Skeletal muscle satellite cell (primary cell): ENCODE data around the gene AGBL4. TPM values are rescaled to one million over a fixed set of nuclear protein-coding genes. Genes with fewer than 3 reads are reported as not detected.
A peak's percentile ranks its signal among the peaks of the same experiment; 100 is the strongest.
"Not testable (repeated sequence)": the region's sequence is repeated elsewhere in the genome, so short reads cannot be mapped to it uniquely, and the experiment has no call there.

Source experiments
- H3K27me3 ChIP-seq: 2 replicates; pipeline ENCODE4 v1.7.0; 2013; ENCODE audit warnings: low read length; ENCODE audit not compliant: control insufficient read depth, insufficient read depth
- H3K36me3 ChIP-seq: 2 replicates; pipeline ENCODE4 v1.7.0; 2013; ENCODE audit warnings: mild to moderate bottlenecking, control low read depth, low read length; ENCODE audit not compliant: insufficient read depth
- H3K4me1 ChIP-seq: 2 replicates; pipeline ENCODE4 v1.7.0; 2013; ENCODE audit warnings: low read length; ENCODE audit not compliant: control insufficient read depth, insufficient read depth
- H3K4me2 ChIP-seq: 2 replicates; pipeline ENCODE4 v1.7.0; 2013; ENCODE audit warnings: mild to moderate bottlenecking, low read length
- H3K4me3 ChIP-seq: 2 replicates; pipeline ENCODE4 v1.7.0; 2013; ENCODE audit warnings: low read length
- H3K9ac ChIP-seq: 2 replicates; pipeline ENCODE4 v1.7.0; 2013; ENCODE audit warnings: mild to moderate bottlenecking, low read depth, low read length, moderate library complexity
- H3K9me3 ChIP-seq: replicated peaks from 2 replicates; pipeline ENCODE4 v1.7.0; 2013; ENCODE audit warnings: mild to moderate bottlenecking, control low read depth, low read length
- total RNA-seq: library from RNA; depleted of rRNA; stranded (reverse); fragments of >200 nt; gene quantifications from 2 replicates; pipeline ENCODE4 v1.2.3, GENCODE V29; 2012; rRNA removed

The AGBL4 gene
- total RNA-seq = not detected in 2 replicates

GRCh38 chr1:50023292-50024159 lies at the start of gene AGBL4:
Gene AGBL4 (minus strand): TSS chr1:50023954.
- Histone ChIP-seq H3K36me3 (no peaks in the 10 kb centered on the region), H3K4me1 (no peaks in the 10 kb centered on the region), H3K27me3 (no peaks in the 10 kb centered on the region), H3K9ac (peak within 1 kb of the TSS; percentile 30), H3K4me2 (peak within 1 kb of the TSS; percentile 79), H3K4me3 (peak within 1 kb of the TSS; percentile 66), H3K9me3 (no peaks in the 10 kb centered on the region)

DNA sequence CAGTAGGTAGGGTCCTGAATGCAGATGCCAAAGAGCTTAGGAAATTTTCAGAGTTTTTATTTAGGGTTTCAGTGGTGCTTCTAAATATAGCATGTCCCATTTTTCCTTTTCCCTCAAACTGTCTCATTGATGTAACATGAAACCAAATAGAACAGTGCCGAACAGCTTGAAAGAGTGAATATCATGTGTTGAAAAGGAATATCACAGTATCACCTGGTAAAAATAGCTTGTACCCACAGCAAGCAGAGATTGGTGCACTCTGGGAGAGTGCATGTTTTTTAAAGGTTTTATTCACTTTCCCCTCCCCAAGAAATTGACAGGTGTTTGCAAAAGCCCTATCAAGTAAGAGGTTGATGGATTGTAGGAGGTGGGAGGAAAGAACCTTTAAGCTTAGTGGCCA lies 43.1 kb upstream of the AGBL4 start:
- no peaks in the 10 kb centered on the region for H3K27me3 ChIP-seq
- no peak overlapping the region for H3K4me3 ChIP-seq
- no peaks in the 10 kb centered on the region for H3K9me3 ChIP-seq
- no peaks in the 10 kb centered on the region for H3K36me3 ChIP-seq
- no peak overlapping the region for H3K4me2 ChIP-seq
- H3K4me1 ChIP-seq = no peaks in the 10 kb centered on the region
- H3K9ac ChIP-seq = no peak overlapping the region

GRCh38 chr1:50060279-50060678 lies 36.5 kb upstream of the AGBL4 start:
- Histone ChIP-seq H3K9ac (no peak overlapping the region), H3K9me3 (no peaks in the 10 kb centered on the region), H3K36me3 (no peaks in the 10 kb centered on the region), H3K4me1 (no peaks in the 10 kb centered on the region), H3K4me2 (no peak overlapping the region), H3K4me3 (no peak overlapping the region), H3K27me3 (no peaks in the 10 kb centered on the region)

DNA sequence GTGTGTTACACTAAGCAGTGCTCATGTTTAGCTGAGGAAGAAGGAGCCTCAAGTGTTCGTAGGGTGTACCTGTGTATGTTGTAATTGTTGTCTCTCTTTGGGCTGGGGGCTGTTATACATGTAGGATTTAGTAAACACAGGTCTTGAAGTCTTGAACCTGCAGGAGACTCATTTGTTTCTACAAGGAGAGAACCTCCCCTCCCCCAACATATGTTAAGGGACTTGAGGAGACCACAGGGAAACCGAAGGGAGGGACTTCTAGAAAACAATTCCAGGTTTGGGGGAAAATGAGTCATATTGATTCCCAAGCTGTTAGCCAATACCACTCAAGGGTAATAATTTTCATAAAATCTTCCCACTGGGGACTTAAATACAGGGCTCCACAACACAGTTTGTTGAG lies 25.0 kb upstream of the AGBL4 start:
- H3K36me3 ChIP-seq = no peaks in the 10 kb centered on the region
- no peak overlapping the region for H3K4me3 ChIP-seq
- H3K9me3 ChIP-seq = no peaks in the 10 kb centered on the region
- peaks cover 3% of the 10 kb centered on the region for H3K27me3 ChIP-seq
- H3K4me2 ChIP-seq = no peak overlapping the region
- H3K4me1 ChIP-seq = no peaks in the 10 kb centered on the region
- H3K9ac ChIP-seq = no peak overlapping the region

GRCh38 chr1:50047916-50048694 lies 24.4 kb upstream of the AGBL4 start:
- peaks cover 3% of the 10 kb centered on the region for H3K27me3 ChIP-seq
- H3K9ac ChIP-seq = no peak overlapping the region
- no peaks in the 10 kb centered on the region for H3K36me3 ChIP-seq
- H3K9me3 ChIP-seq = no peaks in the 10 kb centered on the region
- H3K4me1 ChIP-seq = no peaks in the 10 kb centered on the region
- H3K4me3 ChIP-seq = no peak overlapping the region
- no peak overlapping the region for H3K4me2 ChIP-seq

GRCh38 chr1:50038237-50038809 lies 14.6 kb upstream of the AGBL4 start:
- Histone ChIP-seq H3K4me2 (no peak overlapping the region), H3K4me1 (no peaks in the 10 kb centered on the region), H3K4me3 (no peak overlapping the region), H3K27me3 (no peaks in the 10 kb centered on the region), H3K36me3 (no peaks in the 10 kb centered on the region), H3K9ac (no peak overlapping the region), H3K9me3 (no peaks in the 10 kb centered on the region)

GRCh38 chr1:50027794-50028193 lies 4.0 kb upstream of the AGBL4 start:
- Histone ChIP-seq H3K4me3 (no peak overlapping the region), H3K4me2 (no peak overlapping the region), H3K9me3 (no peaks in the 10 kb centered on the region), H3K27me3 (no peaks in the 10 kb centered on the region), H3K9ac (no peak overlapping the region), H3K36me3 (no peaks in the 10 kb centered on the region), H3K4me1 (no peaks in the 10 kb centered on the region)

- H3K27me3 ChIP-seq = no peaks in the 10 kb centered on the region
Observed at GRCh38 chr1:49995734-49996133, 28.0 kb downstream of the AGBL4 start.

GRCh38 chr1:49971088-49971487 lies 52.7 kb downstream of the AGBL4 start:
- H3K4me3 ChIP-seq = no peak overlapping the region
- no peaks in the 10 kb centered on the region for H3K36me3 ChIP-seq
- H3K4me2 ChIP-seq = no peak overlapping the region
- no peaks in the 10 kb centered on the region for H3K9me3 ChIP-seq
- H3K9ac ChIP-seq = no peak overlapping the region
- no peaks in the 10 kb centered on the region for H3K4me1 ChIP-seq
- H3K27me3 ChIP-seq = no peaks in the 10 kb centered on the region

More at GRCh38 chr1:49995734-49996133, 28.0 kb downstream of the AGBL4 start:
- no peak overlapping the region for H3K9ac ChIP-seq
- no peaks in the 10 kb centered on the region for H3K36me3 ChIP-seq
- no peak overlapping the region for H3K4me2 ChIP-seq
- H3K4me1 ChIP-seq = no peaks in the 10 kb centered on the region
- H3K4me3 ChIP-seq = no peak overlapping the region
- H3K9me3 ChIP-seq = peaks cover 3% of the 10 kb centered on the region

DNA sequence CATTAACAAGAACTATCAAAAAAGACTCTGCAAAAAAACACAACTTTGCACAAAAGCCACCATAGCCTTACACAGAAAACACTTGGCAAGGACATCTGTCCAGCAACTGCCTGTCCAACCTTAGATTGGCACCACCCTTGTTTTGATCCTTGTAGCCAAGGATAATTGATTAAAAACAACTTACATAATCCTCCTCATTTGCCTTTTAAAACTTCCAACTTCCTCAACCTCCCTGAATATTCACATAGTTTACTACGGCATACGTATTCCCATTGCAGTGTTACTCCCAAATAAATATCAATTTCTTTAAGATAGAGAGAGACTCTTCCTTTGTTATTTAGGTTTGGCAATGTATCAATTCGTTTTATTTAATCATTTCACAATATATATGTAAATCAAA lies 72.4 kb downstream of the AGBL4 start:
- no peaks in the 10 kb centered on the region for H3K27me3 ChIP-seq
- H3K9me3 ChIP-seq = no peaks in the 10 kb centered on the region
- H3K4me2 ChIP-seq = no peak overlapping the region
- no peaks in the 10 kb centered on the region for H3K36me3 ChIP-seq
- no peaks in the 10 kb centered on the region for H3K4me1 ChIP-seq
- no peak overlapping the region for H3K4me3 ChIP-seq
- H3K9ac ChIP-seq = no peak overlapping the region

- H3K4me3 ChIP-seq, H3K36me3 ChIP-seq, H3K9ac ChIP-seq, H3K27me3 ChIP-seq, H3K4me2 ChIP-seq, H3K4me1 ChIP-seq, H3K9me3 ChIP-seq: not testable (repeated sequence)
Observed at GRCh38 chr1:49915301-49915700, 108.5 kb downstream of the AGBL4 start.
